Measurements from ENCODE around the gene DACT3.

GRCh38 chr19:46674416-46675178 is 13.6 kb upstream of the DACT3 start:
- no peak for TF ChIP-seq GATA3 (IDR thresholded peaks at IDR 0.05; ENCODE audit: low read depth, low read length)
- TF ChIP-seq GATA2 (IDR thresholded peaks at IDR 0.05; ENCODE audit: low read depth, low read length): no peak

All from SH-SY5Y (cell line).